AG04449 (cell line): ENCODE data around the gene CABLES2.

ENCODE experiments used
- CTCF ChIA-PET: fragments of 350-600 bp; formaldehyde crosslinking; extraction: SDS; loops from one replicate; lab custom pipeline; 2021; ENCODE audit warnings: antibody characterized with exemption; lab: Yijun Ruan, JAX
- POLR2A ChIA-PET: fragments of 400-600, 350-600 bp; formaldehyde crosslinking; extraction: SDS; loops from one replicate; lab custom pipeline; 2020; ENCODE audit warnings: antibody characterized with exemption, inconsistent platforms; lab: Yijun Ruan, JAX
- DNase-seq: peaks from one replicate; pipeline ENCODE4 v3.0.0-alpha.2; 2010; ENCODE audit warnings: low read depth, low spot score
- H3K4me3 ChIP-seq: 2 replicates; pipeline ENCODE4 v1.5.1; 2011; ENCODE audit warnings: low read depth, mild to moderate bottlenecking, control low read depth, low read length
- CTCF ChIP-seq: IDR thresholded peaks from one replicate; pipeline ENCODE4 v1.5.1; 2011; ENCODE audit warnings: mild to moderate bottlenecking, moderate library complexity, low read length, control low read depth, inconsistent platforms; ENCODE audit not compliant: insufficient read depth; ENCODE audit errors: missing control alignments

Gene CABLES2

DNA sequence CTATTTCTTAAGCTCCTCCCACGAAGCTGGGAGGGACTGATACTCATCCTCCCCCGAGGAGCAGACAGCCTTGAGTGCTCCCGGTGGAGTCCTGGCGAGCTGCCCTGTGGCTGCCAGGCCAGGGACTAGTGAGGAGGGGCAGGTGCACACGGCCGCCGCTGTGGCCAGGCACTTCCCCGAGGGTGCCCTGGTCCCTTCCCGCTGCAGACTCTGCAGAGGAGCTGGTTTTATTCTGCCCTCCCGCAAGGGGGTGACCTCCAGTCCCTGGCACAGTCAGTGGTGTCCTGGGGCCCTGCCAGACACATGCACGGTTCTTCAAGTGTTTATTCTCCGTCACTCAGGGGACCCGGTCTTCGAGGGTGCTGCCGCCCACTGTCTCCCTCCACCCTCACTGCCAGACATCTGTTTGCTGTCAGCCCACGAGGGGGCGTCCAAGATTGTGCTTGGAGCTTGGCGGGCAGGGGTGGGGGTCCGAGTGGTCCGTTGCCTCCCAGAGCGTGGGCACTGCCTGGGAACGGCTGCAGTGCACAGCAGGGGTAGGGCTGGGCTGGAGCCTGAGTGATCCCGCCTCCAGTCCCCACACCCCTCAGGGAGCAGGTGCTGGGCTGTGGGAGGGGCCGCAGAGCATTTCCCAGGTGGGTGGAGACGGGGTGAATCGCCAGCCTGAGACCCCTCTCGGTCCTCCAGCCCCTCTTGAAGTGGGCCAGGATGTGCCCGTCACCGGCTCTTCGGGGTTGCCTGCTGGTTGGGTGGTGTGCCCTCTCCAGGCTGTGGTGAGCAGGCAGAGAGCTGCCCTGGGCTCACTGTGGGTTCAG is 3.1 kb upstream of the CABLES2 start:
- CTCF ChIA-PET: interaction anchor here (1.0 to 3.1 kb wide), 4 partner anchors 21 to 381 kb away, joined by 3 to 19 read pairs (median 3); no protein-coding TSS in a partner anchor
- DNase-seq: no peak
- POLR2A ChIA-PET: no interaction called here
- H3K4me3 ChIP-seq: no peak overlapping the region
- peak; percentile 47 for TF ChIP-seq CTCF

- TF ChIP-seq CTCF: no peak
- no peak for DNase-seq
- CTCF ChIA-PET: interaction anchor here (1.2 to 3.1 kb wide), 2 partner anchors 22 to 208 kb away, joined by 3 to 19 read pairs; no protein-coding TSS in a partner anchor
- H3K4me3 ChIP-seq: no peak overlapping the region
- POLR2A ChIA-PET: no interaction called here
Observed at GRCh38 chr20:62409086-62409853, 2.2 kb upstream of the CABLES2 start.

- ChIA-PET POLR2A (no interaction called here), CTCF (interaction anchor here (3.1 kb wide), 1 partner anchor 209 kb away, joined by 19 read pairs; no protein-coding TSS in a partner anchor)
- TF ChIP-seq CTCF: no peak
Observed at GRCh38 chr20:62408640-62409039, 1.6 kb upstream of the CABLES2 start.

DNA sequence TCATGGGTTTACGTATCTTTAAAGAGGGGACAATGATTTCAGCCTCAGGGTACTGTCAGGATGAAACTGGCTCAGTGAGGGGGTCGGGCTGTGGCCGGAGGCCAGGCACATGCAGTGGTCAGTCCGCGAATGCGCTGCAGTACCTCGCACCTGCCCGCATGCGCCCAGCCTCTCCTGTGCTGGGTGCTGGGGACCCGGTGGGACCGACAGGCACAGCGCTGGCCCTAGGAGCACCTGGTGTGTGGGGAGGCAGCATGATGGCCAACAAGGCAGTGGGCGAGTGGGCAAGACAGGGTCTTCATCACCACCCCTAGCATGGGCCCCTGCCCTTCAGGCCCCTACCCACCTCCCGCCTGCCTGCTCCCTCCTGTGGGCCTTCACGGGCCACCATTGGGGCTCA is 970 bp upstream of the CABLES2 start:
- TF ChIP-seq CTCF: no peak
- DNase-seq: no peak
- CTCF ChIA-PET: no interaction called here
- POLR2A ChIA-PET: no interaction called here
- H3K4me3 ChIP-seq: no peak overlapping the region

More at GRCh38 chr20:62408640-62409039, 1.6 kb upstream of the CABLES2 start:
- no peak overlapping the region for H3K4me3 ChIP-seq
- DNase-seq: no peak

DNA sequence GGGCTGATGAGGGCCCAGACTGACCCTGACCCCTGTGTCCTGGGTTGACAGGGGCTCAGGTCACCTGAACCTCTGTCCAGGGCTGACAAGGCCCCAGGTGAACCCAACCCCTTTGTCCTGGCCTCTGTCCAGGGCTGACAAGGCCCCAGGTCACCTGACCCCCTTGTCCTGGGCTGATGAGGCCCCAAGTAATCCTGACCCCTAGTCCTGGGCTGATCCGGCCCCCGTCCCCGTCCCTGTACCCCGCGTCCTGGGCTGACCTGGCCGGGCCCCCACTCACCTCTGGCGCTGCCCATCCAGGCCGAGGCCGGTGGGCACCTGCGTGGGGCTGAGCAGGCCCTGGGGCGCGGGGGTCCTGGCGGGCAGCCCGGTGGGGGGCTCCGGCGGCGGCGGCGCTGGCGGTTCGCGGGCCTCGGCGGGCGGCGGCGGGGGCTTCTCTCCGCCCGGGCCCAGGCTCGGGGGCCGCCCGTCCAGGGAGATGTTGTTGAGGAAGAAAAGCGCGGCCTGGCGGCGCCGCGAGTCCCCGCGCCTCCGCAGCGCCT is 379 bp downstream of the CABLES2 start:
- peak overlapping the region; percentile 66 for H3K4me3 ChIP-seq
- DNase-seq: no peak
- ChIA-PET POLR2A (interaction anchor here (0.5 kb wide), 1 partner anchor 506 kb away, joined by 3 read pairs; no protein-coding TSS in a partner anchor), CTCF (no interaction called here)
- TF ChIP-seq CTCF: no peak

- DNase-seq: no peak
- peak overlapping the region; percentile 66 for H3K4me3 ChIP-seq
- TF ChIP-seq CTCF: no peak
- ChIA-PET POLR2A (no interaction called here), CTCF (no interaction called here)
Observed at GRCh38 chr20:62405981-62406513, 1.0 kb downstream of the CABLES2 start.
